ENCODE measurements around the gene SELENBP1.
"Not testable (repeated sequence)": the region's sequence is repeated elsewhere in the genome, so short reads cannot be mapped to it uniquely, and the experiment has no call there.

The SELENBP1 gene

GRCh38 chr1:151352021-151352718 lies 20.3 kb downstream of the SELENBP1 start:
- FAIRE-seq (no peak), DNase-seq (ENCODE audit: insufficient read length, low spot score) (no peak)
- TF ChIP-seq CTCF (IDR thresholded peaks at IDR 0.05; ENCODE audit: insufficient read depth, missing control alignments), result no peak

- DNase-seq (ENCODE audit: insufficient read length, low spot score); FAIRE-seq: not testable (repeated sequence)
These were observed 22.2 kb downstream of the SELENBP1 start for GRCh38 chr1:151350323-151350722.

GRCh38 chr1:151347523-151348246 lies 24.8 kb downstream of the SELENBP1 start:
- no peak for TF ChIP-seq CTCF (IDR thresholded peaks at IDR 0.05; ENCODE audit: insufficient read depth, missing control alignments)
- FAIRE-seq, result no peak
- DNase-seq (ENCODE audit: insufficient read length, low spot score), result no peak

GRCh38 chr1:151346769-151347522 lies 25.6 kb downstream of the SELENBP1 start, which contains the start of gene RFX5:
Gene RFX5, minus strand, starts transcription at chr1:151347252. Its CDS starts 932 bp downstream, at chr1:151346320.
- TF ChIP-seq CTCF (IDR thresholded peaks at IDR 0.05; ENCODE audit: insufficient read depth, missing control alignments), result no peak
- FAIRE-seq (peak; percentile 68), DNase-seq (ENCODE audit: insufficient read length, low spot score) (peak; percentile 79)

GRCh38 chr1:151346082-151346768 lies 26.3 kb downstream of the SELENBP1 start:
- no peak for FAIRE-seq

GRCh38 chr1:151344291-151344690 lies 28.2 kb downstream of the SELENBP1 start:
- no peak for TF ChIP-seq CTCF (IDR thresholded peaks at IDR 0.05; ENCODE audit: insufficient read depth, missing control alignments)
- no peak for FAIRE-seq

More at GRCh38 chr1:151346082-151346768, 26.3 kb downstream of the SELENBP1 start:
- no peak for TF ChIP-seq CTCF (IDR thresholded peaks at IDR 0.05; ENCODE audit: insufficient read depth, missing control alignments)
- DNase-seq (ENCODE audit: insufficient read length, low spot score), result no peak

GRCh38 chr1:151343587-151343986 lies 28.9 kb downstream of the SELENBP1 start:
- no peak for TF ChIP-seq CTCF (IDR thresholded peaks at IDR 0.05; ENCODE audit: insufficient read depth, missing control alignments)
- DNase-seq (ENCODE audit: insufficient read length, low spot score) (no peak), FAIRE-seq (no peak)

More at GRCh38 chr1:151344291-151344690, 28.2 kb downstream of the SELENBP1 start:
- DNase-seq (ENCODE audit: insufficient read length, low spot score), result no peak
